Measurements from ENCODE around the gene PLA2G4E. TPM values are rescaled to one million over a fixed set of nuclear protein-coding genes. Genes with fewer than 3 reads are reported as not detected.

Gene PLA2G4E, protein sequence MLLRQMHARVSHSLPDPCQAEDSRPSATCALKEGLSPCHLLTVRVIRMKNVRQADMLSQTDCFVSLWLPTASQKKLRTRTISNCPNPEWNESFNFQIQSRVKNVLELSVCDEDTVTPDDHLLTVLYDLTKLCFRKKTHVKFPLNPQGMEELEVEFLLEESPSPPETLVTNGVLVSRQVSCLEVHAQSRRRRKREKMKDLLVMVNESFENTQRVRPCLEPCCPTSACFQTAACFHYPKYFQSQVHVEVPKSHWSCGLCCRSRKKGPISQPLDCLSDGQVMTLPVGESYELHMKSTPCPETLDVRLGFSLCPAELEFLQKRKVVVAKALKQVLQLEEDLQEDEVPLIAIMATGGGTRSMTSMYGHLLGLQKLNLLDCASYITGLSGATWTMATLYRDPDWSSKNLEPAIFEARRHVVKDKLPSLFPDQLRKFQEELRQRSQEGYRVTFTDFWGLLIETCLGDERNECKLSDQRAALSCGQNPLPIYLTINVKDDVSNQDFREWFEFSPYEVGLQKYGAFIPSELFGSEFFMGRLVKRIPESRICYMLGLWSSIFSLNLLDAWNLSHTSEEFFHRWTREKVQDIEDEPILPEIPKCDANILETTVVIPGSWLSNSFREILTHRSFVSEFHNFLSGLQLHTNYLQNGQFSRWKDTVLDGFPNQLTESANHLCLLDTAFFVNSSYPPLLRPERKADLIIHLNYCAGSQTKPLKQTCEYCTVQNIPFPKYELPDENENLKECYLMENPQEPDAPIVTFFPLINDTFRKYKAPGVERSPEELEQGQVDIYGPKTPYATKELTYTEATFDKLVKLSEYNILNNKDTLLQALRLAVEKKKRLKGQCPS
- not detected in 2 replicates for total RNA-seq

DNA sequence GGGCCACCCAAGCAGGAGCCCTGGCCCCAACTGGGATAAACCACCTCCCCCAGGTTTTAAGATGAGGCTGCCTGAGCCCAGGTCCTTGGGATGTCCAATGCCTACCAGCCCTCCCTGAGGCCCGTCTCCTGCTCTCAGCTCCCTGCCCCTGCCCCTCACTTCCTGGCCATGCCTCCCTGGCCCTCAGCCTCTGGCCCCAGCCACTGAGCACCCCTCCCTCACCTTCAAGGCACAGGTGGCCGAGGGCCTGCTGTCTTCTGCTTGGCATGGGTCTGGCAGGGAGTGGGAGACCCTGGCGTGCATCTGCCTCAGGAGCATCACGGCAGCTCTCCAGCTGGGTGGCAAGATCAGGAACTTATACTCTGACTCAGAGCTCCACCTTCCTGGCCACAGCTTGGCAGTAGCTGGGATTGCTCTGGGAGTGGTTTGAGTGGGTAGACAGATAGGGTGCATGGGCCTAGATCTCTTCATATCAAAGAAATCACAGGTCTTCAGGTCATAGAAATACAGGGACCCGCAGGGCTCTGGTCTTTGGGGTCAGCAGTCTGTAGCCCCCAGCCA, at the start of gene PLA2G4E:
TSS of gene PLA2G4E (minus strand) at position 330 of the 561 bp plus-strand sequence. CDS start at position 318, 12 bp downstream.

DNA sequence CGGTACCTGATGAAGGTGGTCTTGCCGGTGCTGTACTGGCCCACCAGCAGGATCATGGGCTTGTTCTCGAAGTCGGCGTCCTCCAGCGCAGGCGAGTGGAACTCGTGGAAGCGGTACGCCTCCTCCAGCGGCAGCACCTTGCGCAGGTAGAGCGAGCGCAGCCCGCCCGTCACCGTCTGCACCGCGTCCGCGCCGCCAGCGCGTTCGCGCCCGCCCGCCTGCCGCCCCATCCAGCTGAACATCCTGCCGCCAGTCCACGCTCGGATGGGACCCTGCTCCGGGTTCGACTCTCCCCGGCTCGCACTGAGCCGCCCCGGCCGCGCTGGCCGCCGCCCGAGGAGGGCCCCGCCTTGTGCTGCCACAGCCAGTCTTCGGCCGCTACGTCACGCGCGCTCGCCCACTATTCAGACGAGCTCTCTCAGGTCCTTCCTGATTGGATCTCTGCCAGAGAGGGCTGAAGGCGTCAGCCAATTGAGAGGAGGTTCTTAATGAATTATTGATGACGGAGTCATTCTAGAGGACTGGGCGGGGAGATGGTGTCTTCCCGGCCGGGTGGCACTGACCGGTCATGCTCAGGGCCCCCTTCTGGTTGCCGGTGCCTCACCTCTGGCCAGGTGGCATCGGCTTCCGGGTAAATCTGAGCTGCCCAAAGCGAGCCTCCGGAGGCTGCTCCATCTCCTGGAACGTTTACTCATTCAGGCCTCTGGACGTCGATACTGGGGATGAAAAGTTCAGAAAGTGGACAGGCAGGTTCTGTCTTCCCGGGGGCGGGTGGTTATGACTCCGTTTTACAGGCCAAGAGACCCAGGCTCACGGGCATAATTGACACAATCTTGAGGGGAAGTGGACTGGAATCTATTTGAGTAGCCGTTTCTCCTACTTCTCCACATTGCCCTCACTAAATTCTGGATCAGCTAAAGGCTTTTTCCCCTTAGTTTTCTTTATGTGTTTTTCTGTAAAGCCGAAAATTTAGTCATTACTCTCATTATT, 48.3 kb downstream of the PLA2G4E start, which contains the start of gene EHD4:
TSS of gene EHD4 (minus strand) at position 305 of the 990 bp plus-strand sequence. CDS start at position 242, 63 bp downstream.

Other genes starting within 250 kb of the PLA2G4E start
- 14.1 and 16.1 TPM in 2 replicates for gene MAPKBP1, start 246.6 kb downstream of the PLA2G4E start, total RNA-seq
- 3.4 and 3.5 TPM in 2 replicates for gene JMJD7, start 192.9 kb downstream of the PLA2G4E start, total RNA-seq
- 0.38 and 0.85 TPM in 2 replicates for gene PLA2G4B, start 182.2 kb downstream of the PLA2G4E start, total RNA-seq
- 0.28 and 0.38 TPM in 2 replicates for gene SPTBN5, start 127.0 kb downstream of the PLA2G4E start, total RNA-seq
- gene EHD4, start 48.5 kb downstream of the PLA2G4E start, total RNA-seq, result 11.6 and 22.8 TPM in 2 replicates
- under 0.01 TPM in 1 of 2 replicates, not detected in the other for gene PLA2G4D, start 73.5 kb upstream of the PLA2G4E start, total RNA-seq
- gene PLA2G4F, start 135.6 kb upstream of the PLA2G4E start, total RNA-seq, result not detected in 2 replicates
- 37.6 and 45.4 TPM in 2 replicates for gene VPS39, start 187.3 kb upstream of the PLA2G4E start, total RNA-seq